ENCODE results near the gene IL1A. TPM values are rescaled to one million over a fixed set of nuclear protein-coding genes. Genes with fewer than 3 reads are reported as not detected.

The IL1A gene
- total and polyA plus RNA-seq, 2 donors (not counting 3 experiments of a cell fraction or from before 2014, with no cell fraction given) = 0.29 to 1.4 TPM

DNA sequence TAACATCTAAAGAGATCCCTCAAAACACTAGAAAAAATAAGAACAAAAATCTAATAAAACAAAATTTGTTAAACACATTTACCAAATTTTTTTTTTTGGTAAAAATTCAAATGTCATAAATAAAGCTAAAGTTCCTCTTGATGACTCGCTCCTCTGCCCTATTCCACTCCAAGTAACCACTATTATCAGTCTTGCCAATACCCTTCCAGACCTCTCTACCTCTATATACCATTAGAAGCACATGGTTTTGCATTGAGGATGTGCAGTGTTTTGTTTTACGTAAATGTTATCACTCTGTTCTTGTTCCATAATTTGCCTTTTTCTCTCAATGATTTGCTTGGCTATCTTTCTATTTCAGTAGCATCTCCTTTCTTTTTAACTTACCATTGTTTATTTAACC lies 41.4 kb upstream of the IL1A start:
- no peak overlapping the region for H3K27ac ChIP-seq (ENCODE audit: insufficient read depth, low read depth, low read length)
- no peak for DNase-seq (ENCODE audit: low read depth, low spot score)
- H3K79me2 ChIP-seq (ENCODE audit: control insufficient read depth, insufficient read depth, low read length) = no peaks in the 10 kb centered on the region
- TF ChIP-seq GATA2 (IDR thresholded peaks at IDR 0.05; ENCODE audit: insufficient read depth, insufficient read length, low read depth, low read length) (no peak), FOS (IDR thresholded peaks at IDR 0.05; ENCODE audit: borderline replicate concordance, insufficient read depth, low read length) (peak; percentile 35), EZH2 (IDR thresholded peaks at IDR 0.05; ENCODE audit: borderline replicate concordance, low read depth, low read length, severe bottlenecking) (no peak), MYC (IDR thresholded peaks at IDR 0.05; ENCODE audit: low read depth, low read length) (no peak)
- TF ChIP-seq, protein P1, sequence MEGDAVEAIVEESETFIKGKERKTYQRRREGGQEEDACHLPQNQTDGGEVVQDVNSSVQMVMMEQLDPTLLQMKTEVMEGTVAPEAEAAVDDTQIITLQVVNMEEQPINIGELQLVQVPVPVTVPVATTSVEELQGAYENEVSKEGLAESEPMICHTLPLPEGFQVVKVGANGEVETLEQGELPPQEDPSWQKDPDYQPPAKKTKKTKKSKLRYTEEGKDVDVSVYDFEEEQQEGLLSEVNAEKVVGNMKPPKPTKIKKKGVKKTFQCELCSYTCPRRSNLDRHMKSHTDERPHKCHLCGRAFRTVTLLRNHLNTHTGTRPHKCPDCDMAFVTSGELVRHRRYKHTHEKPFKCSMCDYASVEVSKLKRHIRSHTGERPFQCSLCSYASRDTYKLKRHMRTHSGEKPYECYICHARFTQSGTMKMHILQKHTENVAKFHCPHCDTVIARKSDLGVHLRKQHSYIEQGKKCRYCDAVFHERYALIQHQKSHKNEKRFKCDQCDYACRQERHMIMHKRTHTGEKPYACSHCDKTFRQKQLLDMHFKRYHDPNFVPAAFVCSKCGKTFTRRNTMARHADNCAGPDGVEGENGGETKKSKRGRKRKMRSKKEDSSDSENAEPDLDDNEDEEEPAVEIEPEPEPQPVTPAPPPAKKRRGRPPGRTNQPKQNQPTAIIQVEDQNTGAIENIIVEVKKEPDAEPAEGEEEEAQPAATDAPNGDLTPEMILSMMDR (IDR thresholded peaks at IDR 0.05; ENCODE audit: extremely low read depth in 1 of 2, insufficient read depth in 1 of 2, low read depth in 1 of 2, low read length in 2 of 2) = no peak
- FAIRE-seq = no peak
- no peak overlapping the region for H3K4me3 ChIP-seq (replicated peaks in 1 of 3; ENCODE audit: insufficient read depth in 1 of 3, low read depth in 1 of 3, low read length in 3 of 3)
- intact Hi-C loops (cut with micrococcal nuclease) (no loop called here), dilution Hi-C loops (cut with MboI; ENCODE audit: extremely low pct_ligation_motif_present, low sequenced_read_pairs) (no loop called here)
- POLR2A ChIA-PET = no interaction called here
- no peak overlapping the region for H3K9ac ChIP-seq (replicated peaks; ENCODE audit: extremely low read depth, insufficient read depth, low read length)
- CTCF ChIA-PET = interaction anchor here (1.1 kb wide), 1 partner anchor 89 kb away, joined by 3 read pairs; no protein-coding TSS in a partner anchor
- BruUV-seq (replicated peaks) = no TSS peak
- H3K36me3 ChIP-seq (ENCODE audit: control insufficient read depth in 2 of 2, extremely low read depth in 1 of 2, insufficient read depth in 2 of 2, low read length in 2 of 2) = no peaks in the 10 kb centered on the region
- H4K20me1 ChIP-seq (replicated peaks; ENCODE audit: control insufficient read depth, extremely low read depth, insufficient read depth, low read length) = no peaks in the 10 kb centered on the region
- H3K4me1 ChIP-seq (ENCODE audit: control insufficient read depth, extremely low read depth, insufficient read depth, low read length) = peaks cover 8% of the 10 kb centered on the region
- no peaks in the 10 kb centered on the region for H3K9me3 ChIP-seq (replicated peaks; ENCODE audit: control insufficient read depth, insufficient read depth, low read length)
- no peaks in the 10 kb centered on the region for H3K27me3 ChIP-seq (ENCODE audit: control insufficient read depth in 2 of 2, insufficient read depth in 2 of 2, low read length in 2 of 2)
- no peak overlapping the region for H2AFZ ChIP-seq (ENCODE audit: low read depth, low read length)
- H3K4me2 ChIP-seq (ENCODE audit: insufficient read depth, low read length) = no peak overlapping the region
- no peaks in the 10 kb centered on the region for H3K9me1 ChIP-seq (replicated peaks; ENCODE audit: control insufficient read depth, extremely low read depth, insufficient read depth, low read length)

DNA sequence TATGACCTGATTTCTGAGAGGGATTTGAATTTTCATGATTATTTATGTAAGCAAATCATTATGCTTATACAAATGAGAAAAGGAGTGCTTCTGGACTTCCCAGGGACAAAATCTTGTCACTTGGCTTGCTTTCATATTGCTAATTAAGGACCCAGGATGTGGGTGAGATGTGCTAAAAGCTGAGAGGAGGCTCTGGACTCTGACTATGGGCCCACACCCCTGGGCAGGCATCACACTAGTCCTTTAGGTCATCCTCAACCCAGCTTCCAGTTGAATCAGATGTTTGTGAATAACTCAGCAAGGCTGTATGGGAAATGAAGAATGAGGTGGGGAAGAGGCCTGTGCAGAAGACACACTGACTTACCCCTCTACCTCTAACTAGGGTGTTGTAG lies 40.4 kb upstream of the IL1A start:
- Histone ChIP-seq H3K9me1 (replicated peaks; ENCODE audit: control insufficient read depth, extremely low read depth, insufficient read depth, low read length) (no peaks in the 10 kb centered on the region), H3K27ac (ENCODE audit: insufficient read depth, low read depth, low read length) (no peak overlapping the region), H3K36me3 (ENCODE audit: control insufficient read depth in 2 of 2, extremely low read depth in 1 of 2, insufficient read depth in 2 of 2, low read length in 2 of 2) (no peaks in the 10 kb centered on the region), H3K79me2 (ENCODE audit: control insufficient read depth, insufficient read depth, low read length) (no peaks in the 10 kb centered on the region), H3K4me3 (replicated peaks in 1 of 3; ENCODE audit: insufficient read depth in 1 of 3, low read depth in 1 of 3, low read length in 3 of 3) (no peak overlapping the region), H3K27me3 (ENCODE audit: control insufficient read depth in 2 of 2, insufficient read depth in 2 of 2, low read length in 2 of 2) (no peaks in the 10 kb centered on the region), H4K20me1 (replicated peaks; ENCODE audit: control insufficient read depth, extremely low read depth, insufficient read depth, low read length) (no peaks in the 10 kb centered on the region), H3K9me3 (replicated peaks; ENCODE audit: control insufficient read depth, insufficient read depth, low read length) (no peaks in the 10 kb centered on the region), H2AFZ (ENCODE audit: low read depth, low read length) (no peak overlapping the region), H3K9ac (replicated peaks; ENCODE audit: extremely low read depth, insufficient read depth, low read length) (no peak overlapping the region), H3K4me2 (ENCODE audit: insufficient read depth, low read length) (no peak overlapping the region), H3K4me1 (ENCODE audit: control insufficient read depth, extremely low read depth, insufficient read depth, low read length) (peaks cover 8% of the 10 kb centered on the region)
- FAIRE-seq (no peak), DNase-seq (ENCODE audit: low read depth, low spot score) (no peak)
- dilution Hi-C loops (cut with MboI; ENCODE audit: extremely low pct_ligation_motif_present, low sequenced_read_pairs) = no loop called here
- intact Hi-C loops (cut with micrococcal nuclease) = no loop called here
- TF ChIP-seq, protein P1 (IDR thresholded peaks at IDR 0.05; ENCODE audit: extremely low read depth in 1 of 2, insufficient read depth in 1 of 2, low read depth in 1 of 2, low read length in 2 of 2) = no peak
- TF ChIP-seq, protein P2, sequence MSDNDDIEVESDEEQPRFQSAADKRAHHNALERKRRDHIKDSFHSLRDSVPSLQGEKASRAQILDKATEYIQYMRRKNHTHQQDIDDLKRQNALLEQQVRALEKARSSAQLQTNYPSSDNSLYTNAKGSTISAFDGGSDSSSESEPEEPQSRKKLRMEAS (IDR thresholded peaks at IDR 0.05; ENCODE audit: insufficient read depth, insufficient read length) = no peak
- no peak for TF ChIP-seq POLR2AphosphoS5 (IDR thresholded peaks at IDR 0.05; ENCODE audit: insufficient read depth, low read depth, low read length)
- TF ChIP-seq JUN (IDR thresholded peaks at IDR 0.05; ENCODE audit: borderline replicate concordance, insufficient read depth, insufficient read length, low read depth) = no peak
- TF ChIP-seq POLR2A (IDR thresholded peaks at IDR 0.05; ENCODE audit: low read depth, low read length) = no peak
- no peak for TF ChIP-seq GATA2 (IDR thresholded peaks at IDR 0.05; ENCODE audit: insufficient read depth, insufficient read length, low read depth, low read length)
- no peak for TF ChIP-seq EZH2 (IDR thresholded peaks at IDR 0.05; ENCODE audit: borderline replicate concordance, low read depth, low read length, severe bottlenecking)
- no peak for TF ChIP-seq MYC (IDR thresholded peaks at IDR 0.05; ENCODE audit: low read depth, low read length)
- TF ChIP-seq FOS (IDR thresholded peaks at IDR 0.05; ENCODE audit: borderline replicate concordance, insufficient read depth, low read length) = no peak
- BruUV-seq (replicated peaks) = no TSS peak
- CTCF ChIA-PET = interaction anchor here (0.6 to 1.5 kb wide), 2 partner anchors 60 to 75 kb away, joined by 4 to 6 read pairs; no protein-coding TSS in a partner anchor
- POLR2A ChIA-PET = no interaction called here

All from endothelial cell of umbilical vein (primary cell).